OCI-LY7 (cell line): ENCODE results near the gene FARP2. TPM values are rescaled to one million over a fixed set of nuclear protein-coding genes. Genes with fewer than 3 reads are reported as not detected.

ENCODE experiments used
- BruUV-seq: library from RNA; stranded (reverse); fragments of 400-500 nt; replicated peaks from 2 replicates; lab custom pipeline; 2021; lab: Mats Ljungman, UMichigan
- CTCF ChIA-PET: fragments of 300-600 bp; sonication (Branson Sonifier 250); formaldehyde crosslinking; loops from one replicate; lab custom pipeline; 2022; ENCODE audit warnings: antibody characterized with exemption; ENCODE audit not compliant: unreplicated experiment; lab: Charles Lee
- POLR2A ChIA-PET: fragments of 300-600 bp; sonication (Branson Sonifier 250); formaldehyde crosslinking; loops from one replicate; lab custom pipeline; 2022; ENCODE audit warnings: antibody characterized with exemption; lab: Charles Lee
- DNase-seq: peaks from one replicate; pipeline ENCODE4 v3.0.0-alpha.2; 2015; ENCODE audit warnings: low spot score
- H2AFZ ChIP-seq: fragments of 200-600 bp; sonication (generic), shearing (Covaris generic); 2 replicates; pipeline ENCODE4 v1.6.1; 2014; ENCODE audit warnings: mild to moderate bottlenecking, antibody characterized with exemption, low read length, moderate library complexity
- H3K27ac ChIP-seq: fragments of 200-600 bp; sonication (generic); 2 replicates; pipeline ENCODE4 v1.5.1; 2014; ENCODE audit warnings: mixed run types, low read depth, mild to moderate bottlenecking, moderate library complexity, low read length, inconsistent platforms; ENCODE audit not compliant: poor library complexity, severe bottlenecking
- H3K36me3 ChIP-seq: fragments of 200-600 bp; sonication (generic); 2 replicates; pipeline ENCODE4 v1.6.1; 2014; ENCODE audit warnings: mild to moderate bottlenecking, antibody characterized with exemption, low read length, moderate library complexity, mixed read lengths; ENCODE audit not compliant: insufficient read depth
- H3K4me1 ChIP-seq: fragments of 200-600 bp; sonication (generic); 2 replicates; pipeline ENCODE4 v1.5.1; 2014; ENCODE audit warnings: mild to moderate bottlenecking, low read length; ENCODE audit not compliant: insufficient read depth, poor library complexity, severe bottlenecking
- H3K4me2 ChIP-seq: fragments of 200-600 bp; sonication (generic); 2 replicates; pipeline ENCODE4 v1.6.1; 2014; ENCODE audit warnings: mild to moderate bottlenecking, low read length
- H3K4me3 ChIP-seq: fragments of 200-600 bp; sonication (generic); 2 replicates; pipeline ENCODE4 v1.5.1; 2014; ENCODE audit warnings: mild to moderate bottlenecking, low read depth, low read length; ENCODE audit not compliant: poor library complexity, severe bottlenecking
- H3K79me2 ChIP-seq: fragments of 200-600 bp; sonication (generic); 2 replicates; pipeline ENCODE4 v1.6.1; 2016; ENCODE audit warnings: low read depth, mild to moderate bottlenecking, low read length, moderate library complexity, mixed read lengths; ENCODE audit not compliant: insufficient read depth
- H3K9me2 ChIP-seq: fragments of 200-600 bp; sonication (generic); 2 replicates; pipeline ENCODE4 v1.6.1; 2016; ENCODE audit warnings: mild to moderate bottlenecking, low read length, mixed read lengths; ENCODE audit not compliant: insufficient read depth
- H3K9me3 ChIP-seq: fragments of 200-600 bp; sonication (generic); 2 replicates; pipeline ENCODE4 v1.6.1; 2014; ENCODE audit warnings: mild to moderate bottlenecking, mixed run types, low read length, mixed read lengths
- H4K20me1 ChIP-seq: fragments of 200-600 bp; sonication (generic); 2 replicates; pipeline ENCODE4 v1.6.1; 2014; ENCODE audit warnings: mild to moderate bottlenecking, antibody characterized with exemption, low read length, moderate library complexity, mixed read lengths; ENCODE audit not compliant: insufficient read depth
- EZH2phosphoT487 ChIP-seq: fragments of 200-600 bp; sonication (generic); IDR thresholded peaks from 2 replicates; pipeline ENCODE4 v1.6.1; 2018; ENCODE audit warnings: low read depth, borderline replicate concordance, mild to moderate bottlenecking, mixed run types, antibody characterized with exemption, low read length, moderate library complexity, mixed read lengths
- intact Hi-C: fragments of 100-400 bp; cut with micrococcal nuclease; formaldehyde crosslinking; loops from one replicate; pipeline ENCODE4 v1.10.0; 2022; ENCODE audit not compliant: unreplicated experiment
- total RNA-seq, 2 experiments: library from RNA; depleted of rRNA in 1 of 2; stranded (reverse); fragments of >200 nt in 1 of 2; shearing (Covaris generic) in 1 of 2; gene quantifications; 2 replicates each; pipeline ENCODE4 v1.2.3, GENCODE V29; 2014 to 2022
- TF ChIP-seq, protein P1 (sequence below): fragments of 200-600 bp; sonication (generic); conservative IDR thresholded peaks from 2 replicates; pipeline ENCODE4 v1.5.1; 2014; ENCODE audit warnings: mild to moderate bottlenecking, antibody characterized with exemption, low read length, moderate library complexity, mixed read lengths

The FARP2 gene
- total RNA-seq, 2 experiments from 2014 or later, result 33.6 to 52.7 TPM

DNA sequence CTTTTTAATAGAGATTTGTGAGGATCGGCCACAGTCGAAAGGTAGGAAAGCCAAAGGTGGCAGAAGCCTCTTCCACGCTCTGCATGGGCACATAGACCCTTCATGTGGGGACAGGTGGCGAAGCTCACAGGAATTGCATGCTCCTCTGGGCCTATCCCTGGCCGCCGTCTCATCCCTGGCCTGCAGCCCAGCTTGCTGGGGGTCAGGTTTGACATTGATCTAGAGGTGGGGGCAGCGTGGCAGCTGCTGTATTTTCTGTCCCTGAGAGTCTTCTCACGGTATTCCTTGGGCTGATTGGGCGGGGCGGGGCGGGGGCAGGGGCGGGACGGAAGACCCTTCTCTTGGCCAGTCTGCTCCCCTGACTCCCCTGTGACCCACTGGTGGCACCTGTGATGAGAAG is 103.4 kb downstream of the FARP2 start:
- DNase-seq, result no peak
- Histone ChIP-seq H3K4me2 (no peak overlapping the region), H2AFZ (no peak overlapping the region), H4K20me1 (peaks cover 3% of the 10 kb centered on the region; the same call in 1 of the 2 replicates), H3K79me2 (no peaks in the 10 kb centered on the region), H3K4me1 (no peaks in the 10 kb centered on the region), H3K4me3 (no peak overlapping the region), H3K9me3 (no peaks in the 10 kb centered on the region), H3K9me2 (no peaks in the 10 kb centered on the region), H3K27ac (no peak overlapping the region), H3K36me3 (no peaks in the 10 kb centered on the region)
- TF ChIP-seq, protein P1, sequence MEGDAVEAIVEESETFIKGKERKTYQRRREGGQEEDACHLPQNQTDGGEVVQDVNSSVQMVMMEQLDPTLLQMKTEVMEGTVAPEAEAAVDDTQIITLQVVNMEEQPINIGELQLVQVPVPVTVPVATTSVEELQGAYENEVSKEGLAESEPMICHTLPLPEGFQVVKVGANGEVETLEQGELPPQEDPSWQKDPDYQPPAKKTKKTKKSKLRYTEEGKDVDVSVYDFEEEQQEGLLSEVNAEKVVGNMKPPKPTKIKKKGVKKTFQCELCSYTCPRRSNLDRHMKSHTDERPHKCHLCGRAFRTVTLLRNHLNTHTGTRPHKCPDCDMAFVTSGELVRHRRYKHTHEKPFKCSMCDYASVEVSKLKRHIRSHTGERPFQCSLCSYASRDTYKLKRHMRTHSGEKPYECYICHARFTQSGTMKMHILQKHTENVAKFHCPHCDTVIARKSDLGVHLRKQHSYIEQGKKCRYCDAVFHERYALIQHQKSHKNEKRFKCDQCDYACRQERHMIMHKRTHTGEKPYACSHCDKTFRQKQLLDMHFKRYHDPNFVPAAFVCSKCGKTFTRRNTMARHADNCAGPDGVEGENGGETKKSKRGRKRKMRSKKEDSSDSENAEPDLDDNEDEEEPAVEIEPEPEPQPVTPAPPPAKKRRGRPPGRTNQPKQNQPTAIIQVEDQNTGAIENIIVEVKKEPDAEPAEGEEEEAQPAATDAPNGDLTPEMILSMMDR, result no peak
- no peak for TF ChIP-seq EZH2phosphoT487
- no TSS peak for BruUV-seq
- POLR2A ChIA-PET, result no interaction called here
- intact Hi-C loops, result no loop called here
- CTCF ChIA-PET, result no interaction called here

DNA sequence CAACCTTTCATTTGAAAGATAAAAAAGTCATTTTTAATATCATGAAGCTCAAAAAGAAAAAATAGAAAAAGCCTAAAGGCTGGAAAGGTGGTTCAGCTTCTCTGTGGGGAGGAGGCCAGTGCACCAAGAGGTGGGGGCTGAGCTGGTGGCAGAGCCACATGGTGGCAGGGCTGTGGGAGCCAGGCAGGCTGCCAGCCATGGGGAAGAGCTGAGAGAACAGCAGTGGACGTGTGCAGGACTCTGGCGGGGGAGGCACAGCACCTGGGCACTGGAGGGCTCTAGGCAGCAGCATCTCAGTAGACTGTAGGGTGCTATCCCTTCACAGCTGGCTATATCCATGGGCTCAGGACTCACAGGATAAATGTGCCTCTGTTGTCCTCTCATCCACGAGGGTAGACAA is 104.5 kb downstream of the FARP2 start:
- H3K4me3 ChIP-seq, result no peak overlapping the region
- no peak overlapping the region for H3K4me2 ChIP-seq
- ChIA-PET POLR2A (no interaction called here), CTCF (no interaction called here)
- no peak for DNase-seq
- H3K36me3 ChIP-seq, result no peaks in the 10 kb centered on the region
- TF ChIP-seq, protein P1, result no peak
- TF ChIP-seq EZH2phosphoT487, result no peak
- no peak overlapping the region for H2AFZ ChIP-seq
- intact Hi-C loops, result no loop called here
- H3K79me2 ChIP-seq, result no peaks in the 10 kb centered on the region
- H3K4me1 ChIP-seq, result no peaks in the 10 kb centered on the region
- H3K9me2 ChIP-seq, result no peaks in the 10 kb centered on the region
- no peaks in the 10 kb centered on the region for H4K20me1 ChIP-seq
- no TSS peak for BruUV-seq
- H3K9me3 ChIP-seq, result no peaks in the 10 kb centered on the region
- H3K27ac ChIP-seq, result no peak overlapping the region

DNA sequence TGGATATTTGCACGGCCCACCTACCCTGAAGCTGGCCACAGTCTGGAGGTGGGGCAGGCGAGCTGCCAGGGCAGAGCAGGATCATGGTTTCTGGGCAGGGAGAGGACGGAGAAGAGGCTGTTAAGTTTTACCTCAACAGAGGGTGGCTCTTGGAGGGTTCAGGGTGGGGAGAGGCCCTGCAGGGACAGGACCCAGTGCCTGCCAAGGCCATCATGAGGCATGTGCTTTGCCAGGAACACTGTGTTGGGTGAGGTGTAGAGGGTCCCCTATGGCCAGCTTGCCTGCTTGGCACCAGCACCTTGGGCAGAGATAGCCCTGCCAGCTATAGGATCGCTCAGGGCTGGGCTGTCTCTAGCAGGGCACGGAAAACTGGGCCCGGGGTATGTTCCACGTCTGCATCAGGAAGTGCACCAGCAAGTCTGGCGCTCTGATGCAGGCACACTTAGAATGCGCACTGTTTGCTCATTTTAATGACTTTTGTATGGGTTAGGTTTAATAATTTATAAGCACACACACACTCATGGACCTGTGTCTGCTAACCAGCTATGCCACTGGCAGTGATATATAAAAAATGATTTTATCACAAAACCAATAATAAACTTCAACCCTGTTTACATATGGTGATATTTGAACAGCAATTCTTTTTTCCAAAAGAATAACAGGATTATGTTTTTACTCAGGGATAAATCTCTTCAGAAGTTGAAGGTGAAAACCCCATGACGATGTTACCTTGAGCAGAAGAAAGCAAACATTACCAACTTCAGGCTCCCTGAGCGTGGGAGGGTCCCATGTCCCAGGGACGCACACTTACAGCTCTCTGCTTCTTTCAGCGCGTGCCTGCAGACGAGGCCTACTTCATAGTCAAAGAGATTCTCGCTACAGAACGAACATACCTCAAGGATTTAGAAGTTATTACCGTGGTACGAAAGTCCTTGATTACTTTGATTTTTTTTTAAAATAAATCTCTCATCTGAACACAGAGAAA is 105.9 kb downstream of the FARP2 start:
- POLR2A ChIA-PET, result no interaction called here
- Histone ChIP-seq H3K79me2 (no peaks in the 10 kb centered on the region), H3K9me3 (no peaks in the 10 kb centered on the region), H3K4me2 (no peak overlapping the region), H3K9me2 (no peaks in the 10 kb centered on the region), H2AFZ (no peak overlapping the region), H3K4me3 (no peak overlapping the region), H3K27ac (no peak overlapping the region), H3K4me1 (no peaks in the 10 kb centered on the region), H4K20me1 (no peaks in the 10 kb centered on the region), H3K36me3 (no peaks in the 10 kb centered on the region)
- CTCF ChIA-PET, result no interaction called here
- intact Hi-C loops, result no loop called here
- DNase-seq, result no peak
- TF ChIP-seq EZH2phosphoT487, result no peak
- TF ChIP-seq, protein P1, result no peak
- BruUV-seq, result no TSS peak
